Skin of body (tissue), 2 donors: ENCODE measurements around the gene PRKN. TPM values are rescaled to one million over a fixed set of nuclear protein-coding genes. Genes with fewer than 3 reads are reported as not detected.

Experiments
- DNase-seq: peaks from one replicate; lab custom pipeline; 2025; lab: John Stamatoyannopoulos, UW
- total RNA-seq: library from RNA; depleted of rRNA; stranded (reverse); fragments of >200 nt; gene quantifications from one replicate; pipeline ENCODE4 v1.2.3, GENCODE V29; 2014

PRKN gene
- total RNA-seq, 1 donor from 2014 or later = 5.2 TPM

- DNase-seq = no peak
Observed at GRCh38 chr6:161626132-161626676, 1101.4 kb downstream of the PRKN start.

- DNase-seq = no peak
Observed at GRCh38 chr6:161624111-161624510, 1103.5 kb downstream of the PRKN start.

DNA sequence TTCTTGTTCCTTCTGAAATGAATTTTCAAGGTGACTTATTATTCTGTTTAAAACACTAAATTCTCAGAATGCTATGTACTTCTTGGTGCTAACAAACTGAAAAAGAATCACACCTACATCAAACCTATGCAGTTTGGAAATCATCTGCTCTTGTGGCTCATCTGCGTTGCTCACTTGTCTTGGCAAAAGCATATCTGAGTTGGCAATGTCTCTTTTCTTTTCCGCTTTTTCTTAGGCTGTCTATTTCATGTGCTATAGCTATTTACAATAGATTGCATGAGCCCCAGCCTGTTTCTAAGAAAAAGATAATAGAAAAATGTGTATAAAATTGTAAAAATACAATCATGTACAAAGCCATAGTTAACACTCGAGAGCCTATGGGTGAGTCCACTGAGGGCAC lies 1104.8 kb downstream of the PRKN start:
- no peak for DNase-seq

GRCh38 chr6:161618831-161619454 lies 1108.6 kb downstream of the PRKN start:
- peak; percentile 27 for DNase-seq

GRCh38 chr6:161613711-161614110 lies 1113.9 kb downstream of the PRKN start:
- DNase-seq = no peak

- DNase-seq = no peak
Observed at GRCh38 chr6:161608771-161609170, 1118.8 kb downstream of the PRKN start.

DNA sequence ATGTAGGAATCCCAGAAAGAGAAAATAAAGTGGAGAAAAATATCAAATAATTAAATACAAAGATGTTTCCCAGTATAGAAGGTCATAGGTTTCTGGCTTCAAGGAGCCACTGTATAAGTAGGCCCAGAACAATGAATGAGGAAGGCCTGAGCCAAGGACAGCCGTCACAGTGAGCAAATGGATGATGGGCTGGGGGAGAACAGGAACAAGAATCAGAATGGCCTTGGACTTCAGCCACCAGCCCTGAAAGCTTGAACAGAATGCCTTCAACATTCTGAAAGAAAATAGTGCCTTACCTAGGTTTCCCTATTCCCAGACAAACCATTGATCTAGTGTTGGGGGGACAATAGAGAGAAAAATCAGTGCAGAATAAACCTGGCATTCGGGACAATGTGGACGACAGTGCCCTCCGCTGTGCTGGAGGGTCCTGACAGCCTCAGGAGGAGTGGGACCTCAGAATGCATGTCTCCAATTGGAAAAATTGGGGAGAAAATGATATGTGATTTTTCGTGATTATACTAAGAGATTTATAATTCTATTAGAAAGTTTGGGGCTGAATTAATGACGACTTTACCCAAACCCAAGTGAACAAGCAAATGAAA lies 1119.8 kb downstream of the PRKN start:
- no peak for DNase-seq

DNA sequence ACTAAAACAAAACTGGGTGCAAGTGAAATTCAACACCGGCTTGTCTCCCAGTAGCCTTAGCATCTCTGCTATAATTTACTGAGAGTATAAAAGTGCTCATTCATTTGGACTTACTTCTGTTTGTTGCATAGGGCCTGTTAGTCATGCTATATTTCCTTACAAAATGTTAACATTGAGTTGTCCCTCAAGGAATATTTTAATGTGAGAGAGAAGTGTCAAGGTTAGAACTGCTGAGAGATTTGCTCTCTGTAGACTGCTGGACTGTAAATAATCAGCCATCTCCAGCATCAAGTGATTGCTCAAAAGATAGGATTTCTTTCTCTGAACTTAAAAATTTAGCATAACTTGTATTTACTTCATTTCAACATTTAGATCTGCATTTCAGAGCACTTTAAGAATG lies 1125.2 kb downstream of the PRKN start:
- DNase-seq = no peak

DNA sequence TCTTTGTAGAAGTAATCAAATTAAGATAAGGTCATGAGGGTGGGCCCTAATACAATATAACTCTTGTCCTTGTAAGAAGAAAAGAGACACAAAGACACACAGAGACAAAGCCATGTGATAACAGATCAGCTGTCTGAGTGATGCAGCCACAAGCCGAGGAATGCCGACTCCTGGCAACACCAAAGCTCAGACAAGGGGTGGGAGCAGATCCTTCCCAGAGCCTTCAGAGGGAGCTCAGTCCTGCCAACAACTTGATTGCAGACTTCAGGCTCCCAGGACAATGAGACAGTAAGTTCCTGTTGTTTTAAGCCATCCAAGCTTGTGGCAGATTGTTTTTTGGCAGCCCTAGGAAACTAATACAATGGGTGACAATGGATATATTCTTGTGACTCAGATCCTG lies 1128.7 kb downstream of the PRKN start:
- no peak for DNase-seq

DNA sequence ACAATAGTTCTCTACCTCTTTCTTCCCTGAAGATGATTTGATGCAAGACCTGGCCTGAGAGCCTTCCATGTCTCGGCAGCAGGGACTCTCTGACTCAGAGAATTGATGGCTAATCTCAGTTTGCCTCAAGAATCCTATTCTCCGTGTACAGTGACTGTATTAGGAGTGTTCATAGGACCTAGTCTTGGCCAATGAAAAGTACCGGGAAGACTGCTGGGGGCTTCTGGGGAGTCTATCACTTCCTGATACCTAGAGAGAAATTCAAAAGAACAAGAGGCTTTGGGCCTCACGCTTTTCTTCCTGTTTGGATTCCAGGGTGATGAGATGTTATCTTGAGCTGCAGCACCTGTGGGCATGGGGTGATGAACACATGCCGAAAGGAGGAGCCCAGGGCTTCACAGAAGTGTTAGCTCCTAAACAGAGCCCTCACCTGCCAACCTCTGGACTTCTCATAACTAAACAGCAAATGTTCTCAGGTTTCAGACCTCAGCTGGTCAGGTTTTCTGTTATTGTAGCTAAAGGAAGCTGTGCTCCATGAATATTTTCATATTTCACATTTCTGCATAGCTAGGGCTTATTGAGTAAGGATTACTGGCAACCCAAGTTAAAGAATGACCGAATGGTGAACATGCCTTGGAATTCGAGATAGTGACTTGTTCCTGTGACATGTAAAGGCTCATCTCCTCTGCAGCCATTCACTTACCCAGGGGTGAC lies 1130.6 kb downstream of the PRKN start:
- DNase-seq = no peak

- DNase-seq = no peak
Observed at GRCh38 chr6:161594412-161594811, 1133.2 kb downstream of the PRKN start.

- no peak for DNase-seq
Observed at GRCh38 chr6:161590961-161591627, 1136.5 kb downstream of the PRKN start.

DNA sequence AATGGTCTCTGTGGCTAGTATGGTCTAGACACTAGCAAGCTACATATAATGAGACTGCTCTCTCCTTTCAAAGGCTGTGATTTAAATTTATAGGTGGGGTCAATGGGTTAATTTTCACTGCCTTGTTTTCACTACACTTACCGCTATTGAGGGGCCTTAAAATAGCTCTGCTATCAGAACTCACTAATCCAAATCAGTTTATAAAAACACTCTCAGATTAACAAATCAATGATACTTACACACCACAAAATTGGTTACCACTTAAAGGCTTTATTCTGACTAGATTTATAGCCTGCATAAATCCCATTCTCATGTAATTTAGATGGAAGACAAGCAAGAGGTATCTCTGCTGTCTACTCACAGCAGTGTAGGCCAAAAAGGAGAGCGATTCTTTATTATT lies 1140.7 kb downstream of the PRKN start:
- no peak for DNase-seq

- no peak for DNase-seq
Observed at GRCh38 chr6:161584621-161585340, 1142.8 kb downstream of the PRKN start.

DNA sequence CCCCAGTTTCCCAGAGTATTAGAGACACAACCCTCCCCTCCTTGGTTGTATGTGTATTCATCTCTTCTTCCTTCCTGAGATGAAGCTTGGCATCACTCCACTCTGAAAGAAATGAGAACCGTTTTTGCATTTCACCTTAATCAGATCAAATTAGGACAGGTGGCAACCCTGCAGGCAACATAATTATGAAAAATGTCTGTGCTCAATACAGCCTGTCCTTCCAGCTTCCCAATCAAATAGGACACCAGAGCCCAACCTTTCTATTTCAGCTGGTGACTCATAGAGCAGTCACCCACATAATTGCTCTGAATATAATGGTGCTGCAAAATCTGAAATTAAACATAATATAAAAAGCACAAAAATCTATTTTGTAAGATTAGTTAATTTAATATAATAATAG lies 1143.5 kb downstream of the PRKN start:
- no peak for DNase-seq

- no peak for DNase-seq
Observed at GRCh38 chr6:161583584-161583983, 1144.0 kb downstream of the PRKN start.

GRCh38 chr6:161578478-161578877 lies 1149.1 kb downstream of the PRKN start:
- DNase-seq = no peak

DNA sequence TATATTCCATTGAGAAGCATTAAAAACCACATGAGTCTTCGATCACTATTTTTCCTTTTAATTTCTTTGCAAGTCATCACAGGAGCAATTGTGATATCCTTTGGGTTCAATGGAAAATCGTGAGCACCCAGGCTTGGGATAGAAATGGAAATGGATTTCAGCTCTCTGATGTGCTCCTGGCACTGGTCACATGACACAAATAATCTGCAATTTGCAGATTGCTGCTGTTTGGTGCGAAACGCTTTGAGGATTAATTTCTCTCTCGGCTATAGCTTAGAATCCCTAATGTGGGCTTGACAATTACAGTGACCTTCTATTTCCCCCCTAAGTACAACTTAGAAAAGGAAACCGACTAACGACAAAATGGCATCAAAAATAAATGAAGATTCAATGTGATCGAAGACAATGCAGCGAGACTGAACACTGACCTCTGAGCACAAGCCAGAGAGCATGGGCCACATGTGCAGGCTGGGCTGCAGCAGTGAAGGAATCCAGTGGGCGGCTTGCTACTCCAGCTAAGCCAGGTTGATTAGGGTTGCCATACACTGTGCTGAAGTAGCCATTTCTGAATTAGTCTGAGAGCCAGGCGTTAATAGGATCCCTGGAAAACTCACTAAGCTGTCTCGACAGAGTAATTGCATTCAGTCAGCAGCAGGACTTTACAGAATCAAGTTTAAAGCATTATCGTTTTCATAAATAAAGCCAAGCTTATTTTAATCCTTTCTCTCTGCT lies 1151.9 kb downstream of the PRKN start:
- no peak for DNase-seq

- no peak for DNase-seq
Observed at GRCh38 chr6:161568885-161569456, 1158.6 kb downstream of the PRKN start.

DNA sequence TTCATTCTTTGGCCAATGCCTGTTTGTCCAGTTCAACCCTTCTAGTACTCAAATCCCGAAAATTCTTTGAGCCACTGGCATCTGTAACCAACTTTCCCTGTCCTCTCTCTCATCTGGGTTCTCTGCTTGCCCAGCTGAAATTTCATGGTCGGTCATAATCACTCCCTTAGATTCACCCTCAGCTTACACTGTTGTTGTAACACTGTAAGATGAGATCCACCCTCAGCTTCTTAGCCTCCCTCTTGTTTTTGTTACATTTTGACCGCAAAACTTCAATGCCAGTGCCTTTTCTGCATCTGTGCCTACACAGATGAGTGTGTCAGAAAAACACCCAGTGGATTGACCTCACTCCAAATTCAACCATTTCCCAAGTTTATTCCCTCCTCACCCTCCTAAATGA lies 1162.6 kb downstream of the PRKN start:
- no peak for DNase-seq
